H1 (cell line): Measurements from ENCODE around the gene PDZRN3. TPM values are rescaled to one million over a fixed set of nuclear protein-coding genes. Genes with fewer than 3 reads are reported as not detected.

Source experiments
- CTCF ChIA-PET: fragments of 300-600 bp; sonication (Branson Sonifier 250); formaldehyde crosslinking; loops from one replicate; lab custom pipeline; 2021; ENCODE audit not compliant: partially characterized antibody; lab: Charles Lee
- POLR2A ChIA-PET: fragments of 300-600 bp; sonication (Branson Sonifier 250); formaldehyde crosslinking; loops from one replicate; lab custom pipeline; 2021; ENCODE audit warnings: inconsistent platforms; ENCODE audit not compliant: partially characterized antibody; lab: Charles Lee
- DNase-seq, 2 experiments: peaks; one replicate each; pipeline versions ENCODE4 v3.0.0 to v3.0.0-alpha.2; 2010 to 2022; ENCODE audit warnings: low spot score in 2 of 2, low read depth in 1 of 2, mixed read lengths in 1 of 2
- FAIRE-seq: peaks from 2 replicates; lab custom pipeline; 2011; peaks lifted over from hg19 to GRCh38; lab: Jason Lieb, UNC
- H2AFZ ChIP-seq: 2 replicates; pipeline ENCODE4 v1.8.1; 2012; ENCODE audit warnings: low read length, inconsistent platforms
- H2AK5ac ChIP-seq: 2 replicates; pipeline ENCODE4 v1.6.1; 2013; ENCODE audit warnings: low read depth, low read length
- H2BK120ac ChIP-seq: replicated peaks from 2 replicates; pipeline ENCODE3; 2013; ENCODE audit warnings: low read depth, low read length, inconsistent platforms
- H2BK12ac ChIP-seq: 2 replicates; pipeline ENCODE4 v1.6.1; 2013; ENCODE audit warnings: low read depth, low read length
- H2BK15ac ChIP-seq: 2 replicates; pipeline ENCODE4 v1.6.1; 2013; ENCODE audit warnings: low read length
- H2BK20ac ChIP-seq: 2 replicates; pipeline ENCODE4 v1.6.1; 2013; ENCODE audit warnings: low read length
- H2BK5ac ChIP-seq: 2 replicates; pipeline ENCODE4 v1.6.1; 2013; ENCODE audit warnings: low read depth, low read length
- H3K14ac ChIP-seq: 2 replicates; pipeline ENCODE4 v1.6.1; 2013; ENCODE audit warnings: inconsistent platforms; ENCODE audit not compliant: insufficient read length
- H3K18ac ChIP-seq: 2 replicates; pipeline ENCODE4 v1.6.1; 2013; ENCODE audit warnings: low read length; ENCODE audit errors: extremely low read depth
- H3K23ac ChIP-seq: 2 replicates; pipeline ENCODE4 v1.6.1; 2013; ENCODE audit warnings: inconsistent platforms; ENCODE audit not compliant: insufficient read length
- H3K23me2 ChIP-seq: 2 replicates; pipeline ENCODE4 v1.6.1; 2013; ENCODE audit warnings: low read depth, low read length
- H3K27ac ChIP-seq: 2 replicates; pipeline ENCODE4 v1.6.1; 2011; ENCODE audit warnings: low read depth, low read length, inconsistent platforms
- H3K27me3 ChIP-seq, 4 experiments: replicated peaks in 1 of 4; 1 replicate in 1 of 4; 2 replicates in 3 of 4; pipeline versions ENCODE4 v1.6.1 to v1.8.1; 2011 to 2013; ENCODE audit warnings: low read length in 3 of 4, mild to moderate bottlenecking in 3 of 4, inconsistent platforms in 2 of 4, mixed read lengths in 2 of 4, moderate library complexity in 1 of 4; ENCODE audit not compliant: control insufficient read depth in 3 of 4, insufficient read depth in 3 of 4; ENCODE audit errors: extremely low read depth in 1 of 4
- H3K36me3 ChIP-seq, 4 experiments: 2 replicates each; pipeline versions ENCODE4 v1.6.1 to v1.8.1; 2011 to 2013; ENCODE audit warnings: mild to moderate bottlenecking in 4 of 4, low read length in 3 of 4, moderate library complexity in 2 of 4, control low read depth in 1 of 4, inconsistent platforms in 1 of 4; ENCODE audit not compliant: insufficient read depth in 4 of 4, control insufficient read depth in 2 of 4
- H3K4ac ChIP-seq: replicated peaks from 2 replicates; pipeline ENCODE3; 2013; ENCODE audit warnings: low read length, low read depth, mixed read lengths, inconsistent platforms; ENCODE audit not compliant: insufficient read length
- H3K4me1 ChIP-seq, 4 experiments: replicated peaks in 1 of 4; 1 replicate in 1 of 4; 2 replicates in 3 of 4; pipeline versions ENCODE4 v1.6.1 to v1.8.1; 2011 to 2013; ENCODE audit warnings: low read length in 3 of 4, inconsistent platforms in 2 of 4, mixed read lengths in 1 of 4; ENCODE audit not compliant: insufficient read depth in 4 of 4, control insufficient read depth in 3 of 4
- H3K4me2 ChIP-seq, 2 experiments: 2 replicates each; pipeline versions ENCODE4 v1.6.1 to v1.8.1; 2011 to 2013; ENCODE audit warnings: low read depth in 2 of 2, low read length in 2 of 2, control low read depth in 1 of 2, inconsistent platforms in 1 of 2, mild to moderate bottlenecking in 1 of 2; ENCODE audit not compliant: insufficient read depth in 1 of 2
- H3K4me3 ChIP-seq, 4 experiments: fragments of 200-600, 300-600 bp in 1 of 4; sonication (generic), shearing (Covaris generic), sonication (Bioruptor Twin) in 1 of 4; 2 replicates each; pipeline versions ENCODE4 v1.5.1 to v1.8.1; 2011 to 2016; ENCODE audit warnings: low read length in 4 of 4, low read depth in 3 of 4, control low read depth in 2 of 4, inconsistent platforms in 2 of 4, mild to moderate bottlenecking in 2 of 4, mixed read lengths in 1 of 4, moderate library complexity in 1 of 4; ENCODE audit not compliant: insufficient read depth in 2 of 4; ENCODE audit errors: extremely low read depth in 1 of 4
- H3K56ac ChIP-seq: replicated peaks from 2 replicates; pipeline ENCODE3; 2013; ENCODE audit warnings: low read depth, mild to moderate bottlenecking, mixed read lengths, low read length, inconsistent platforms; ENCODE audit not compliant: insufficient read length
- H3K79me1 ChIP-seq: 2 replicates; pipeline ENCODE4 v1.6.1; 2013; ENCODE audit warnings: low read depth, low read length, control low read depth
- H3K79me2 ChIP-seq, 2 experiments: 2 replicates each; pipeline versions ENCODE4 v1.6.1 to v1.8.1; 2012 to 2013; ENCODE audit warnings: low read length in 2 of 2, mild to moderate bottlenecking in 2 of 2, inconsistent platforms in 1 of 2; ENCODE audit not compliant: insufficient read depth in 2 of 2, control insufficient read depth in 1 of 2
- H3K9ac ChIP-seq, 4 experiments: replicated peaks in 1 of 4; 1 replicate in 1 of 4; 2 replicates in 3 of 4; pipeline versions ENCODE4 v1.6.1 to v1.8.1; 2011 to 2013; ENCODE audit warnings: low read depth in 3 of 4, low read length in 3 of 4, control low read depth in 2 of 4, mild to moderate bottlenecking in 2 of 4, moderate library complexity in 2 of 4, inconsistent platforms in 1 of 4; ENCODE audit errors: extremely low read depth in 1 of 4
- H3K9me3 ChIP-seq, 2 experiments: 2 replicates each; pipeline versions ENCODE4 v1.6.1 to v1.8.1; 2012 to 2013; ENCODE audit warnings: mild to moderate bottlenecking in 2 of 2, moderate library complexity in 2 of 2, control low read depth in 1 of 2, inconsistent platforms in 1 of 2, low read depth in 1 of 2, low read length in 1 of 2, mixed read lengths in 1 of 2; ENCODE audit not compliant: insufficient read depth in 2 of 2
- H4K20me1 ChIP-seq, 2 experiments: replicated peaks in 1 of 2; 2 replicates each; pipeline versions ENCODE3 to v1.8.1; 2011 to 2013; ENCODE audit warnings: inconsistent platforms in 2 of 2, low read length in 2 of 2, mild to moderate bottlenecking in 1 of 2; ENCODE audit not compliant: insufficient read depth in 2 of 2, control insufficient read depth in 1 of 2
- H4K5ac ChIP-seq: 2 replicates; pipeline ENCODE4 v1.6.1; 2013; ENCODE audit warnings: low read length, low read depth, mixed read lengths, inconsistent platforms; ENCODE audit not compliant: insufficient read length
- H4K8ac ChIP-seq: 2 replicates; pipeline ENCODE4 v1.8.0; 2013; ENCODE audit warnings: mild to moderate bottlenecking, moderate library complexity, low read length, inconsistent platforms; ENCODE audit not compliant: insufficient read depth; ENCODE audit errors: extremely low read depth
- H4K91ac ChIP-seq: replicated peaks from 2 replicates; pipeline ENCODE3; 2013; ENCODE audit warnings: low read length, mixed read lengths, inconsistent platforms; ENCODE audit not compliant: insufficient read length
- WGBS, 2 experiments: shearing (Covaris generic) in 1 of 2; methylation state at CpG; one replicate each; pipeline versions ENCODE4 v1.1.6 to v1.1.7; 2013 to 2015; ENCODE audit warnings: low lambda C conversion rate in 2 of 2, mixed read lengths in 2 of 2, inconsistent platforms in 1 of 2, low coverage in 1 of 2, missing lambda C conversion rate in 1 of 2; ENCODE audit not compliant: insufficient replicate concordance in 2 of 2, insufficient coverage in 1 of 2, insufficient read length in 1 of 2; ENCODE audit errors: extremely low coverage in 1 of 2, missing lambda C conversion rate in 1 of 2; 5-methylcytosine and 5-hydroxymethylcytosine counted together
- polyA plus RNA-seq, 7 experiments: library from polyadenylated mRNA; depleted of rRNA in 3 of 7; stranded (reverse) in 5 of 7; unstranded in 2 of 7; fragments of >200 nt in 5 of 7; fragments of 200-250 nt in 2 of 7; gene quantifications; 1 replicate in 5 of 7; 2 replicates in 1 of 7; 4 replicates in 1 of 7; pipeline versions ENCODE4 v1.2.1 to v1.2.3, GENCODE V29; 2011 to 2013; ENCODE audit warnings: missing spikeins in 2 of 7, mixed read lengths in 2 of 7
- total RNA-seq: library from RNA; stranded (reverse); fragmentation: NEBNext Ultra II Directional; extraction: Animal tissue kit (Norgen Biotek cat#: 25700); gene quantifications from 2 replicates; pipeline ENCODE4 v1.2.1, GENCODE V29; 2021

Gene PDZRN3
- total and polyA plus RNA-seq, 2 of the 8 experiments (the other 6 are each of a cell fraction or from before 2014, with no cell fraction given): 4.2 to 20.5 TPM

DNA sequence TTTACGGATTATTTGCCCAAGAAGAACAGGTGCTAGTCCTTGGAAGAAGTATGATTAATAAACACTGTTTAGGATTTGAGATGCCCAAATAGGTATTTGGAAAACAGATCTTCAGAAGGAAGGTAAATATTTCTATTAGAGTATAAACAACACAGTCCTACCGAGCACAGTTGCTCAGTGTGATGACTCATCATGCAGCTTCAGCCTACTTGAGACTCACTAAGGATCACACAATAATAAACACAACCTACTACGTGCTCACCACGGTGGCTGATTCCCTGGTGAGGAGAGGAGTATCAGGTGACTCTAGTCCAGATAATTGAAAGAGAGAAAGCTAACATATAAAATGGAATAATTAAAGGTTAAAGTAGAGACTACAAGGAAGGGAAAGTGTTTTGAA, 72.0 kb downstream of the PDZRN3 start:
- H2BK5ac ChIP-seq: no peak overlapping the region
- H4K8ac ChIP-seq: no peak overlapping the region
- 74% methylated on average over 4 of the region's 4 CpGs; no CpG with 5 or more reads in 1 of the 2 experiments for WGBS, 2 experiments
- no peaks in the 10 kb centered on the region for H3K9me3 ChIP-seq
- no peak overlapping the region for H3K27ac ChIP-seq
- H2BK12ac ChIP-seq: no peak overlapping the region
- DNase-seq (no peak), FAIRE-seq (no peak)
- no peaks in the 10 kb centered on the region for H3K23me2 ChIP-seq
- peaks cover 0 to 4% of the 10 kb centered on the region in 2 experiments; a peak in 1 of 4 replicates for H3K79me2 ChIP-seq
- H3K56ac ChIP-seq: no peak overlapping the region
- no peak overlapping the region for H3K4ac ChIP-seq
- H3K14ac ChIP-seq: no peak overlapping the region
- no peak overlapping the region for H2BK20ac ChIP-seq
- no peak overlapping the region for H2AFZ ChIP-seq
- H3K4me2 ChIP-seq: no peak overlapping the region
- no peak overlapping the region for H2BK15ac ChIP-seq
- H3K27me3 ChIP-seq: peaks cover 0 to 11% (median 6%) of the 10 kb centered on the region in 4 experiments; a peak in 6 of 7 replicates
- no peak overlapping the region for H3K9ac ChIP-seq
- no peak overlapping the region for H4K91ac ChIP-seq
- H3K36me3 ChIP-seq: no peaks in the 10 kb centered on the region
- H3K18ac ChIP-seq: no peak overlapping the region
- H3K79me1 ChIP-seq: peaks cover 2% of the 10 kb centered on the region; the same call in 1 of the 2 replicates
- H3K23ac ChIP-seq: no peak overlapping the region
- peaks cover 0 to 2% (median 0%) of the 10 kb centered on the region in 4 experiments; a peak in 2 of 7 replicates for H3K4me1 ChIP-seq
- no peak overlapping the region for H4K5ac ChIP-seq
- no peak overlapping the region for H2AK5ac ChIP-seq
- H4K20me1 ChIP-seq: peaks cover 0 to 3% of the 10 kb centered on the region in 2 experiments
- ChIA-PET CTCF (no interaction called here), POLR2A (no interaction called here)
- no peak overlapping the region for H2BK120ac ChIP-seq
- H3K4me3 ChIP-seq: no peak overlapping the region
